GM21515 (cell line): ENCODE measurements around the gene ZSWIM3.
A peak's percentile ranks its signal among the peaks of the same experiment; 100 is the strongest.

Source experiments
- ATAC-seq: cut with Tn5 transposase; IDR thresholded peaks from one replicate; pipeline ENCODE4 v1.9.1; 2021; ENCODE audit not compliant: unreplicated experiment

The ZSWIM3 gene

DNA sequence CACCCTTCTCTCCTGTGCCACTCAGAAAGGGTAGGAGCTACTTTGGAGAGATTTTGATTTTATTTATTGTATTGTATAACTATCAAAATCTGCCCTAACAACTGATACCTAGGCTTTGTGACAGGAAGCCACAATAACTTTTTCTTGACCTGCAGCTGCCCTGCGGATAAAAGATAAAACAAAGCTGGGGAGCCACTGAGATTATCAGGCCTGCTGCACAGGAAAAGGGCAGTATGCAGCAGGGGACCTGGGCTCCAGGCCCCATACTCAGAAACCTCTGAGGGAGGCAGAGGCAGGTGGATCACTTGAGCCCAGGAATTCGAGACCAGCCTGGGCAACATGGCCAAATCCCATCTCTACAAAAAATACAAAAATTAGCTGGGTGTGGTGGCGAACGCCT is 24.8 kb upstream of the ZSWIM3 start:
- no peak for ATAC-seq

DNA sequence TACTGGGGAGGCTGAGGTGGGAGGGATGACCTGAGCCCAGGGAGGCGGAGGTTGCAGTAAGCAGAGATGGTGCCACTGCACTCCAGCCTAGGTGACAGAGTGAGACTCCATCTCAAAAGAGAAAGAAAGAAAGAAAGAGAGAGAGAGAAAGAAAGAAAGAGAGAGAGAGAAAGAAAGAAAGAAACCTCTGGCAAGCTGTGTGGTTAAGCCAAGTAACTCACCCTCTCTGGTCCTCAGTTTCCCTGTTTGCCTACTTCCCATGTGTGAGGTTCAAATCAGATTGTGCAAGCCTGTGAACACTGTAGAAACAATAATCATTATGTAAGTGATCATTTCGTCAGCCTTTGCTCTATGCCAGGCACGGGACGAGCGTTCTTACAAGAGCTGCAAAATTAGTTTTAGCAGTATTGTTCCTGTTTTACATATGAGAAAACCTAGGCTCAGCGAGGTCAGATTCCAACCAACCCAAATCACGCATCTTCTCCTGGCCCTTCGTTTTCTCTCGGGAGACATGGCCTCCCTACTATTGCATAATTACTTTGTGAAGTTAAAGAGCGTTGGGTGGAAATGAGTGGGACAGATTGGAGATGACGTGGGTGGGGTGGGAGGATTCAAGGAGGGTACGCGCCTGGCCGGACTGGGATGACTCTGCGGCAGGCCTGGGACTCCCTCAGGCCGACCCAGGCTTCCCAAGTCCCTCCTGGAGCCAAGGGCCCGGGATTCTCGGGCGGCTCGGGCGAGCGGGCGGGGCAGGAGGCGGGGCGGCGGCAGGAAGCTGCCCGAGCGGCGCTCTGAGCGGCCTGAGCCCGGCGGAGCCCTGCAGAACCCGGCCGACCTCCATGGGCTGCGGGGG is 24.2 kb upstream of the ZSWIM3 start, which contains the start of gene SNX21:
Gene SNX21, plus strand, starts transcription at position 770 of the 853 bp plus-strand sequence. CDS start 121 bp downstream, outside the sequence.
- peak; percentile 39 for ATAC-seq

DNA sequence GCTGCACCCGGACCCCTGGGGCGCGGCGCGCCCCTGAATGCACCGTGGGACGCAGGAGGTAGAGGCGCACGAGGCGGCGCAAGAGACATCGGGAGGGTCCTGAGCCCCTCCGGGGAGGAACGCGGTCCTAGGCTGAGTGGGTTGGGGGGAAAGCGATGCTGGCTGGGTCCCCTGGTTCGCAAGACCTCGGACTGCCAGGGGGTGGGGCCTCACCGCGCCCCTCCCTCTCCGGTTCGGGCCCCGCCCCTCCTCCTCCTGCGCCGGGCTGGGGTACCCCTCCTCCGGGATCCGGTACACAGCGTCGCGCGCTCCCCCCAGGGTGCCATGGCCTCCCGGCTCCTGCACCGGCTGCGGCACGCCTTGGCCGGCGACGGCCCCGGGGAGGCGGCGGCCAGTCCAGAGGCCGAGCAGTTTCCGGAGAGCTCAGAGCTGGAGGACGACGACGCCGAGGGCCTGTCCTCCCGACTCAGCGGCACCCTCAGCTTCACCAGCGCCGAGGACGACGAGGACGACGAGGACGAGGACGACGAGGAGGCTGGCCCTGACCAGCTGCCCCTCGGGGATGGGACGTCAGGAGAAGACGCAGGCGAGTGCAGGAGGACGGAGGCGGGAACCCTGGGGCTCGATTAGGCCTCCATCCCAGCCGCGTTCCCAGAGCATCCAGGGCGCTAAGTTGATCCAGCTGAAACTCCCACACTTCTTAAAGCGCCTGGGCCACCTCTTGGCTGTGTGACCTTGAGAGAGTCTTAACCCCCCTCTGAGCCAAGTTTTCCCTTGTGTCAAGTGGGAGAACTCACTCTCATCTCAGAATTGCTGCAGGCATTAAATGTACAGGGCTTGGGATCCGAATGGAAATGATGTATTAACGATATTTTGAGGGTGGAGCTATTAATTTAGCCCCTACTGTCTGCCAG is 23.3 kb upstream of the ZSWIM3 start:
- peak; percentile 48 for ATAC-seq

DNA sequence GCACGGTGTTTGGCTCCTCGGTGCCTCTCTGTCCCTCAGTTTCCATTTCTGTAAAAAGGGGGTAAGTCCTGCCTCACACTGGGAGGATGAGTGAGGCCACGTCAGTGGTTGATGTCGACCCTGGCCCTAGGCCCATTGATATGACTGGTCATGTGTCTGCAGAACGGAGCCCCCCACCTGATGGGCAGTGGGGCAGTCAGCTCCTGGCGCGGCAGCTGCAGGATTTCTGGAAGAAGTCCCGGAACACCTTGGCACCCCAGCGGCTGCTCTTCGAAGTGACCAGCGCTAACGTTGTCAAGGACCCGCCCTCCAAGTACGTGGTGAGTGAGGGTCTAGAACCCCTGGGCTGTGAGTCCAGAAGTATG is 22.6 kb upstream of the ZSWIM3 start:
- no peak for ATAC-seq

DNA sequence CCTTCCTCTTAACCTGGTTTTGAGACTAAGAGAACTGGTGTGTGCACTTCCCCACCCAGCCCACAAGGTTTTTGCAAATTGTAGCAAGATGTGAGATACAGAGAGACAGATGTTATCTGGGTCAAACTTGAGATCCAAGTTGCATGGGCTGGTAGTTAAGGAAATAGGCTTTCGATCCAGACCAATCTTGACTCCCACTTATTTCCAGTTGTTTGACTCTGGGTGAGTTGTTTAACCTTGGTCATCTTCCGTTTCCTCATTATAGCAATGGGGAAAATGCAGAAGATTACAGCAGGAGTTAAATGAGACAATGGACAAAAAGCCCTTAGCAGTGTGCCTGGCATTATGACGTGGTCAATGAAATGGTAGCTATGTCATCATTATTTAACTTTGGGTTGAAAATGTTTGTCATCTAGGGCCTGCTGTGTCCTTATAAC is 22.1 kb upstream of the ZSWIM3 start:
- no peak for ATAC-seq

DNA sequence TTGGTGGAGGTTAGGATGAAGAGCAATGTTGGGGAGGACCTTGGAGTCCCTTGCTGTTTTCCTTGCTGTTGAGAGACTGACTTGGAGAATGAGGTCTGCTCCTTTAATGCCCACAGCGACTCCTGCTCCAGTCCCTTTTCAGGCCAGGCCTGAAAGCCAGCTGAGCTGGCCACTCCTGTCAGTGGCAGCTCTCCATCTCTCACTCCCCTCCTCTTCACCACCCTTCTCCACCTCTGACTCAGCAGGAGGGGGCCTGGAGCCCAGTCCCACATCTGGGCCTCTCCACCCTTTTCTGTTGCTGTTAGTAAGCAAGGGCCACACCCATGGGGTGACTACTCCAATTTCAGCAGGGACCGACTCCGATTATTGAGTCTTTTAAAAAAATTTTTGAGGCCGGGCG is 21.6 kb upstream of the ZSWIM3 start:
- no peak for ATAC-seq

DNA sequence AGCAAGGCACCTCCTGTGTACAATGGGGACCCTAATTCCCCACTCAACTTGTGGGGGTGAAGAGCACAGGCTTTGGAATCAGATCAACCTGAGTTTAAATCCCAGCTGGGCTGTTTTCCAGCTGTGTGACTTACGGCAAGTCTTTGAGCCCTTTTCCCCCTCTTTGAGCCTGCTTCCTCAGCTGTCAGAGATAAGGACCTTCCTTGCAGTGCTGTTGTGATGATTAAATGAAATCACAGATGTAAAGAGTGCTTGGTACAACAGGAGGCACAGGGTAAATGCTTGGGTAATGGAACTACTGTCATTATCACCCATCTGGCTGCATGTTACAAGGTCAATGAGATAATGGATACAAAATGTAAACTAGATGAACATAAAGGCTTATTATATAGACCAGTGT is 20.6 kb upstream of the ZSWIM3 start:
- no peak for ATAC-seq

DNA sequence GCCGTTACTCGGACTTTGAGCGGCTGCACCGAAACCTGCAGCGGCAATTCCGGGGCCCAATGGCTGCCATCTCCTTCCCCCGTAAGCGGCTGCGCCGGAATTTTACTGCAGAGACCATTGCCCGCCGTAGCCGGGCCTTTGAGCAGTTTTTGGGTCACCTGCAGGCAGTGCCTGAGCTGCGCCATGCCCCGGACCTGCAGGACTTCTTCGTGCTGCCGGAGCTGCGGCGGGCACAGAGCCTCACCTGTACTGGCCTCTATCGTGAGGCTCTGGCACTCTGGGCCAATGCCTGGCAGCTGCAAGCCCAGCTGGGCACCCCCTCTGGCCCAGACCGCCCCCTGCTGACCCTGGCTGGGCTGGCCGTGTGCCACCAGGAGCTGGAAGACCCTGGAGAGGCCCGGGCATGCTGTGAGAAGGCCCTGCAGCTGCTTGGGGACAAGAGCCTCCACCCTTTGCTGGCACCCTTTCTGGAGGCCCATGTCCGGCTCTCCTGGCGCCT is 16.7 kb upstream of the ZSWIM3 start:
- no peak for ATAC-seq

DNA sequence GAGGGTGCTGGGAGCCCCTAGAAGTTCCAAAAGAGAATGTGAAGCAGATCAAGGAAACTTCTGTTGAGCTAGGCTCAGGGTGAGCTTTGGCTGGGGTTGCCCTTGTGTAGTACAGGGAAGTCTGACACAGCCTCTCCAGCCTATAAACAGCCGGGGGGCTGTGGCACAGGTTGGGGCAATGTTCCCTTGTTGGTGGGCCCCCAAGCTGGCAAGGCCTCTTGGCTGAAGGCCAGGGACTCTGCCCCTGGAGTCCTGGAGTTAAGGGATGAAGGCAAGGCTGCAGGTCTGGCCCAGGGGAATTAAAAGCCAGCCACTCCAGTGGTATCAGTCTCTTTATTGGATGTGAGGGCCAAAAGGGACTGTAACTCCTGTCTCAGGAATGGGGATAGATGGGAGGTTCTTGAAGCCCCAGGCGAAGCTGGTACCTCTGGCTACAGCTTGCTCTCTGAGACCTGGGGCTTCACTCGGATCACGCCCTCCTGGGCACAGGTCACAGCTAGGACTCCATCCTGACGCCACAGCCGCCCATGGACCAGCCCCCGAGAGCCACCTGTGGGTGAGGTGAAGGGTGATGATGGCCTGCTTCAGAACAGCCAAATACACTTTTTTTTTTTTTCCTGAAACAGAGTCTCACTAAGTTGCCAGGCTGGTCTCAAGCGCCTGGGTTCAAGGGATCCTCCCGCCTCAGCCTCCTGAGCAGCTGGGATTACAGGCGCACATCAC is 15.8 kb upstream of the ZSWIM3 start:
- ATAC-seq, result no peak

DNA sequence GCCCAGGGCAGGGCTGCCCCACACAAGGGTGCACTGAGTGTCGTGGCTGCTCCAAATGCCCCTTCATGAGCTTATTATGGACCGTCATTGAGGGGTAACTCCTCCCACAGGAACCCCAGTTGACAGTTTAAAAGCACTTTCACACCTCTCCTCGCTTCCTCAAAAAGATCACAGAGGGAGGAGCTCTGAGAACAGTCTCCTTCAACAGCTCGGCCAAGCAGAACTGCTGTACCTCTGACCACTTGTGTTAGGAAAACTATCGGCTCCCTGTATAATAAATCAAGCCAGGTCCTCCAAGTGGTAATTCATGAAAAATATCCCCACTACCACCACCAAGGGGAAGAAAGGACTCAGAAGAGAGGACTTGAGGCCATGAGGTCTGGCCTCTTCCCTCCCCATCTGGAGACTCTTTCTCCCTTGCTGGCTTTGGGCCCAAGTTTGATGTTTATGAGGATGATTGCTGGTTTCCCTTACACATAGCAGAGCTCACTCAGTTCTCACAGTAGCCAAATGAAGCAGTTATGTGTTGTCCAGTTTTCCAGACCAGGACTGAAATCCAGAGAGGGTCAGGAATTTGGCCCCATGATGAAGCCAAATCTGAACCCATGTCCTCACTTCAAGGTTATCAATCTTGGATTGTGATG is 15.1 kb upstream of the ZSWIM3 start:
- no peak for ATAC-seq

DNA sequence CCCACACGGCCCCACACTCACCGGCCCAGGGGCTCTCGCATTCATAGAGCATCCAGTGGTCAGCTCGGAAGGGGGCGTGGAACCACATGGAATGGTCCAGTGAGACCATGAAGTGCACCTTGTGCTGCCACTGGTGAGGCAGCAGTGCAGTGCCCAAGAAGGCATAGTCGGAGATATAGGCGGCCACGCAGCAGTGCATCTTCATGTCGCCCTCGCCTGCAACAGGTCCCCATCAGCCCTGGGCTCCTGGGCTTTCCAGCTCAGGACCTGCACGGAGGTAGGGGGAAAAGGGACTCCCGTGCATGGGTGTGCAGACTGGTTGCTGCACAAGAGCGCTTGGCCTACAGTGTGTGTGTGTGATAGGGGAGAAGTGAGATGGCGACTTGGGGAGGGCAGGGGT is 13.9 kb upstream of the ZSWIM3 start:
- ATAC-seq, result no peak

DNA sequence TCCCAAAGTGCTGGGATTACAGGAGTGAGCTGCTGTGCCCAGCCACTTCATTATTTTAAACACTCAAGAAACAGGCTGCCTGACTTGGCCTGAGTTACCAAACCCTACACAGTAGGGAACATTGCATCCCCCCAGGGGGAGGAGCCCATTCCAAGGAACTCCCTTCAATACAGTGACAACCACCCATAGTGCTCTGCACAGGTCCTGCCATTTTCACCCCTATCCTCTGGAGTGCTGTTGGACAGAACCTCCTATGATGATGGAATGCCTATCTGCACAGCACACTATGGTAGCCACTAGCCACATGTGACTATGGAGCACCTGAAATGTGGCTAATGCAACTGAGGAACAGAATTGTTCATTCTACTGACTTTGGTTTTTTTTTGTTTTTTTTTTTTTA is 12.0 kb upstream of the ZSWIM3 start:
- ATAC-seq, result no peak

DNA sequence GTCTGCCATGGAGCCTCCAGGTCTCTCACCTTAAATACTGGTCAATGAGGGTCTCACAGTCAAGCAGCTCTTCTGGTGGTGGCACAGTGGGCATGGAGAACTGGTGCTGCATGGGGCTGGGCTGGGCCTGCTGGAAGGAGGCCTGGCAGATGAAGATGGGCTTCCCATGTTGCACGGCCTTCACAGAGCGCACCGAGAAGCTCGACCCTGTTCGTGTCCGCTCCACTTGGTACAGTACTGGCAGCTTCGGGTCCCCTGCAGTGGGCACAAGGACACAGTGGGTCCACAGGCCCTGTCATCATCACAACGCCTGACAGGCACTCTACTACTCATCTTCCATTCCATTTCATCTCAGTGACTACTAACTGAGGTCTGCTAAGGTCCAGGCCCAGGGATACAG is 9.0 kb upstream of the ZSWIM3 start:
- ATAC-seq, result no peak

DNA sequence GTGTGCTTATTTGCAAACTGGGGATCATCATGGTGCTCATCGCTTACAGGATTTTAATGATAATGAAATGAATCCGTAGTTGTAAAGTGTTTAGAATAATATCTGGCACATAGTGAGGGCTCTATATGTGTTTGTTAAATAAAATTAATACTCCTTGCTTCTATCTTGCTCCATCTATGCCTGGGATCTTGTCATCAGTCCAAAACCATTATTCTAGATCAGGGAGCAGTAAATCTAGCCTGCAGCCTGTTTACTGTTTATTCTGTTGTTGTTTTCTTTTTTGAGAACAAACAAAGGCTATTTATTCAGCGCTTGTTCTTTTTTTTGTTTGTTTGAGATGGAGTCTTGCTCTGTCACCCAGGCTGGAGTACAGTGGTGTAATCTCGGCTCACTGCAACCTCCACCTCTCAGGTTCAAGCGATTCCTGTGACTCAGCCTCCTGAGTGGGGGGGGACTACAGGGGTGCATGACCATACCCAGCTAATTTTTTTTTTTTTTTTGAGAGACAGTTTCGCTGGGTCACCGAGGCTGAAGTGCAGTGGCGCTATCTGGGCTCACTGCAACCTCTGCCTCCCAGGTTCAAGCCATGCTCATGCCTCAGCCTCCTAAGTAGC is 8.3 kb upstream of the ZSWIM3 start:
- ATAC-seq, result no peak

DNA sequence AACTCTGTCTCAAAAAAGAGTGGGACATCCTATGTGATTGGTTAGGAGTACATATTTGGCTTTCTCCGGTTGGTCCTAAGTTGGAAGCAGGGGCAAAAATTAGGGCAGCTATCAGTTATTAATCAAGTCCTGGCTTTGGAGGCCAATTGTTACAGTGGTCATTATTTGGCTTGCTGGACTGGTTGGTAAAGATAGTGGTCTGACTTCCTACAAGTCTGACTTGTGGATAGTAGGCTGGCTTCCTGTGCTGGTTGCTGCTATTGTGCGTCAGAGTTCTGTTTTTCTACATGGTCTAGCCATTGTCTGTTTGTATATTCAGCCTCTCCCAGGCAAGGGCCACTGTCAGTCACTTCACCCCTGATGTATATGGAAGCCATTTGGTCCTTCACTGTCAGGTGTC is 7.2 kb upstream of the ZSWIM3 start:
- no peak for ATAC-seq

DNA sequence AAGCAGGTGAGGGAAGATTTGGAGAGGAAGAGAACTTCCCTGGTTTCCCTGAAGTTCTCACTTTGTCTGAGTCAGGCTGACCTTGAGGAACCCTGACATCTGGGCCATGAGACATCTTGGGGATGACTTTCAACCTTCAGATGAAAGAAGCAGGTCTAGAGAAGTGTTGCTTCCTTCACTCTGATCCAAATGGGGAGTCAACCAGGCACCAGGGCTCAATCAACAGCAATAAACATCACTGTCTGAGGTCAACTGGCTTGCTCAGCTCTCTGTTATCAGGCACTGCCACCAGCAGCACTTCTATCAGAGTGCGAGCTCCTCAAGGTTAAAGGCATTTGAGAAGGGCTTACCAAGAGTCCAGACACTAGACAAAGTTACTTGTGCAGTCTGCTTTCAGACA is 6.5 kb upstream of the ZSWIM3 start:
- no peak for ATAC-seq

DNA sequence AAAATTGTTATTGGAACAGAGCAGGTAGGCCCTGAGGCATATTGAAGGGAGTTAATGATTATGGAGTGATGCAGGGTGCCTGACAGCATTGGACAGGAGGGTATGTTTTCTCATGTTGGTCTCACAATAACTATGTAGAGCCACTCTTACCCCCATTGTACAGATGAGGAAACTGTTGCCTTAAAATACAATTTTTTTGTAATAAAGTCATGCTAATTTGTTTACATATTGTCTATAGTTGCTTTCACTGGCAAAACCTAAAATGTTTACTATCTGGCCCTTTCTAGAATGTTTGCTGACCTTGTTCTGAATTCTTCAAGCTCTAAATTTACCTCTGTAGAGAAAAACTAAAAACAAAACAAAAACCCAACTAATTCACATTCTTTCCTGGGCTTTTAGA is 5.9 kb upstream of the ZSWIM3 start:
- no peak for ATAC-seq

DNA sequence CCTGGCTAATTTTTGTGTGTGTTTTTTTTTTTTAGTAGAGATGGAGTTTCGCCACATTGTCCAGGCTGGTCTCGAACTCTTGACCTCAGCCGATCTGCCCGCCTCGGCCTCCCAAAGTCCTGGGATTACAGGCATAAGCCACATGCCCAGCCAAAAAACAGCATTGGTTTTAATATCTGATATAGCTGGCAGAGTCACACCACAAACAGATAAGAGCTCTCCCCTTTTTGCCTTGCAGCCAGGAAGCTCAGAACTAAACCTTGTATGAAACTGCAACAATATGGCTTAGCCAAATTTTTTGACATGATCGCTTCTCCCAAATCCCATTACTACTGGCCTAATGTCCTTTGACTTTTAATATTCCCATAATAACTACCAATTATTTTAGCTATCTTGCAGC is 5.1 kb upstream of the ZSWIM3 start:
- ATAC-seq, result no peak

DNA sequence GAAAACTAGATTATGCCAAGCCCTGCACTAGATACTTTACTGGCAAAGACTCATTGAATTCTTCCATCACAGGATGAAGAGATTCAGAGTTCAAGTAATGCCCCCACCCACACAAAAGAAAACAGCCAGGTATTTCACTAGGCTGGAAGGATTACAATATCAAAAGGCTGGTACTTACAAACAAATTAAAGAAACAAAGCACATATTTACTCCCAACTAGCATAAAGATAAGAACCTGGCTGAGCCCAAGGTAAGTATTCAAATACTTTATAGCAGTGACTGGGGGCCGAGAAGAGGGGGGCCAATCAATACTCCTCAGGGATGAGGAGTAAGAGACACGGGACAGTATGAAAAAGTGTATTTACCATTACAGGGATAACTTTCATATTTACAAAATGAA is 3.9 kb upstream of the ZSWIM3 start:
- ATAC-seq, result no peak

DNA sequence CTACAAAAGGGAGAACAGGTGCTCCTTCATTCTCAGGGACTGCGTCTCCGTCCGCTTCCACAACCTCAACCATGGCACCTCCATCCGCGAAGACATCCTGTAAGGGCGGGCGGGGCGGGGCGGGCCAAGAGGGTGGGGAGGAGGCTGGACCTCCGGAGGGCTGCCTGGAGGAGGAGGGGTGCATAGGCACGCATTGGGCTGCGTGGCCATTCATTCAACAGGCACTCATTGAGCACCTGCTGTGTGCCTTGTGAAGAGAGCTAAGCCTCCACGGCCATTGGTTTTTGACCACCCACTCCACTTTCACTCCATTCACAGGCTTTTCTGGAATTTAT is 435 bp downstream of the ZSWIM3 start:
- peak; percentile 30 for ATAC-seq
